ENCODE measurements around the gene PPP4R1.

GRCh38 chr18:9545029-9545428 is 69.3 kb downstream of the PPP4R1 start:
- no peak for TF ChIP-seq CTCF (IDR thresholded peaks at IDR 0.05)
- no peak for TF ChIP-seq POLR2A (IDR thresholded peaks at IDR 0.05)
- TF ChIP-seq POLR2AphosphoS5 (IDR thresholded peaks at IDR 0.05) = no peak
- TF ChIP-seq EP300 (IDR thresholded peaks at IDR 0.05) = no peak

Data from upper lobe of left lung (tissue), 4 donors.